AG04449 (cell line): ENCODE measurements around the gene ITGB8.

Experiments used
- CTCF ChIA-PET: fragments of 350-600 bp; formaldehyde crosslinking; extraction: SDS; loops from one replicate; lab custom pipeline; 2021; ENCODE audit warnings: antibody characterized with exemption; lab: Yijun Ruan, JAX
- POLR2A ChIA-PET: fragments of 400-600, 350-600 bp; formaldehyde crosslinking; extraction: SDS; loops from one replicate; lab custom pipeline; 2020; ENCODE audit warnings: antibody characterized with exemption, inconsistent platforms; lab: Yijun Ruan, JAX
- DNase-seq: peaks from one replicate; pipeline ENCODE4 v3.0.0-alpha.2; 2010; ENCODE audit warnings: low read depth, low spot score
- H3K4me3 ChIP-seq: 2 replicates; pipeline ENCODE4 v1.5.1; 2011; ENCODE audit warnings: low read depth, mild to moderate bottlenecking, control low read depth, low read length
- TF ChIP-seq, protein P1 (sequence below): IDR thresholded peaks from one replicate; pipeline ENCODE4 v1.5.1; 2011; ENCODE audit warnings: mild to moderate bottlenecking, moderate library complexity, low read length, control low read depth, inconsistent platforms; ENCODE audit not compliant: insufficient read depth; ENCODE audit errors: missing control alignments

Gene ITGB8

DNA sequence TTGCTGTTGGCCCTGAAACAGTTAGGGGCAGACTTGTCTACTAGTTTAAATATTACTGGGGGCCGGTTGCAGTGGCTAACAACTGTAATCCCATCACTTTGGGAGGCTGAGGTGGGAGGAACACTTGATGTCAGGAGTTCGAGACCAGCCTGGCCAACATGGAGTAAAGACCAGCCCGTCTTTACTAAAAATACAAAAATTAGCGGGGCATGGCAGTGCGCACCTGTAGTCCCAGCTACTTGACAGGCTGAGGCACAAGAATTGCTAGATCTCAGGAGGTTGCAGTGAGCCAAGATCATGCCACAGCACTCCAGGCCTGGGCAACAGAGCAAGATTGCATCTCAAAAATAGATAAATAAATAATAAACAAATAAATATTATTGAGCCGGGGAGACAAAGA, 7.6 kb downstream of the ITGB8 start:
- TF ChIP-seq, protein P1, sequence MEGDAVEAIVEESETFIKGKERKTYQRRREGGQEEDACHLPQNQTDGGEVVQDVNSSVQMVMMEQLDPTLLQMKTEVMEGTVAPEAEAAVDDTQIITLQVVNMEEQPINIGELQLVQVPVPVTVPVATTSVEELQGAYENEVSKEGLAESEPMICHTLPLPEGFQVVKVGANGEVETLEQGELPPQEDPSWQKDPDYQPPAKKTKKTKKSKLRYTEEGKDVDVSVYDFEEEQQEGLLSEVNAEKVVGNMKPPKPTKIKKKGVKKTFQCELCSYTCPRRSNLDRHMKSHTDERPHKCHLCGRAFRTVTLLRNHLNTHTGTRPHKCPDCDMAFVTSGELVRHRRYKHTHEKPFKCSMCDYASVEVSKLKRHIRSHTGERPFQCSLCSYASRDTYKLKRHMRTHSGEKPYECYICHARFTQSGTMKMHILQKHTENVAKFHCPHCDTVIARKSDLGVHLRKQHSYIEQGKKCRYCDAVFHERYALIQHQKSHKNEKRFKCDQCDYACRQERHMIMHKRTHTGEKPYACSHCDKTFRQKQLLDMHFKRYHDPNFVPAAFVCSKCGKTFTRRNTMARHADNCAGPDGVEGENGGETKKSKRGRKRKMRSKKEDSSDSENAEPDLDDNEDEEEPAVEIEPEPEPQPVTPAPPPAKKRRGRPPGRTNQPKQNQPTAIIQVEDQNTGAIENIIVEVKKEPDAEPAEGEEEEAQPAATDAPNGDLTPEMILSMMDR = no peak
- no peak overlapping the region for H3K4me3 ChIP-seq
- ChIA-PET CTCF (no interaction called here), POLR2A (no interaction called here)
- DNase-seq = no peak

DNA sequence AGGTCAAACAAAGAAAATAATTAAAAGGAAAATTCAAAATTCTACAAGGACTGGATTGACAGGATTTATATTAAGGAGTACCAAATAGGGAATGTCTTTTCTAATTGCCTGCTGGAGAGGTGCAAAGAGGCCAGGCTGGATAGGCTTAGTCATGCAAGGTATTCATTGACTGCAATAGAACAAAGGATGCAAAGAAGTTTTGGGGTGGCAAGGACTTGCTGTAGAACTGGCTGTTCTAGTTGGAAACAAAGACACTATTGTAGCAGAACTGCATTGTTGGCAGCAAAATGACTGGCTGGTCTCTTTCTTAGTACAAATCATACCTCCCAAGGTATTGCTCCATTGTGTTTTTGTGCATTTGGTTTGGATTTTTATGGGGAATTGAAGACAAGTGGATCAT, 10.1 kb downstream of the ITGB8 start:
- H3K4me3 ChIP-seq = no peak overlapping the region
- POLR2A ChIA-PET = no interaction called here
- CTCF ChIA-PET = no interaction called here
- TF ChIP-seq, protein P1 = no peak
- no peak for DNase-seq

DNA sequence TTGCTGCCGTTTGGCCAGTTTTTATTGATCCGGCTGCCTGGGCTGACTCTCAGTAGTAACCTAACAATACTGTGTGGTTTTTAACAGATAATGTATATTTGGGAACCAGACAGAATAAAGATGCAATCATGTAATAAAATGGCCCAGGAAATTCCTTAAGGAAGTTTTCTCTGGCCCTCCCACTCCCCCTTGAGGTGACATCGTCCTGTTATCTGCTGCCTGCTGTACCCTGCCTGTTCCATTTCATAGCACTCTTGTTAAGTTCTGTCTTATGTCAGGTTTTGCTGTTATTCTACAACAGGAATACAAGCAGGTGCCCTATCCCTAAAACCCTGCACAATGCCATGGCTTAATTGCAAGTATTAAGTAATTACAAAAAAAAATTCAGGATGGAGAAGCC, 12.5 kb downstream of the ITGB8 start:
- ChIA-PET CTCF (no interaction called here), POLR2A (no interaction called here)
- no peak overlapping the region for H3K4me3 ChIP-seq
- TF ChIP-seq, protein P1 = peak; percentile 8
- no peak for DNase-seq

DNA sequence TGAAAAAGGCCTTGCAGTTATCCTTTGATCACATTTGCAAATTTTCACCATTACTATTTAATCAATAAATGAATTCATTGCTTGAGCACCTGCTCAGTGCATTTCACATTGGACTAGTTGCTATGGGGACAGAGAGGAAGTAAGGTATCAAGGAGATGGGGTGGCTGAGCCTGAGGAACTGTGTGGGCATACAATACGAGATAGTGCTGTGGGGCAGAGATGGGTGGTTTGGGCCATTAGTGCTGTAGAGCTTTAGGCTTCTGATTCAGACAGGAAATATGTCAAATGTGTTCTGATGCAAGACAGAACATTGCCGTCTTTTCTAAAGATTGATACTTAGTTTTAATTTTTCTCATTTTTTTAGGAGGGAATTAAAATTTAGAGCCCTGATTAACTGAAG, 13.2 kb downstream of the ITGB8 start:
- CTCF ChIA-PET = no interaction called here

DNA sequence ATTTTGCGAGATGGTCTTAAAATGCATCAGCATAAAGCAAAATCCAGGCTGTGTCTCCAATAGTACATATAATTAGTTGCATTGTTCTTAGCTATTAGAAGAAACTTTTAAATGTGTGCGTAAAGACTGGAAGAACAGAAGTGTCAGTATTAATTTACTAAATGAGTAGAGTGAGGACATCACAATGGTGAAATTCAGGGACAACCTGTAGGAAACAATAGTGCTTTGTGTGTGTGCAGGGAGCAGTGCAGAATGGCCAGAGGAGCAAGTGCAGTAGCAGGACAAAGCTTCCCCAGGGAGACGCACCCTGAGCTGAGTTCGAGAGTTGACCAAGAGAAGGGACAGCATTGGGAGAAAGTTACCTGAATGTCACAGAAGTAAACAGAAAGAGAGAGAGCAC, 13.7 kb downstream of the ITGB8 start:
- no peak for DNase-seq
- TF ChIP-seq, protein P1 = no peak
- ChIA-PET CTCF (no interaction called here), POLR2A (no interaction called here)
- H3K4me3 ChIP-seq = no peak overlapping the region

More for the DNA sequence above, 13.2 kb downstream of the ITGB8 start:
- DNase-seq = no peak
- TF ChIP-seq, protein P1 = no peak
- POLR2A ChIA-PET = no interaction called here
- no peak overlapping the region for H3K4me3 ChIP-seq

DNA sequence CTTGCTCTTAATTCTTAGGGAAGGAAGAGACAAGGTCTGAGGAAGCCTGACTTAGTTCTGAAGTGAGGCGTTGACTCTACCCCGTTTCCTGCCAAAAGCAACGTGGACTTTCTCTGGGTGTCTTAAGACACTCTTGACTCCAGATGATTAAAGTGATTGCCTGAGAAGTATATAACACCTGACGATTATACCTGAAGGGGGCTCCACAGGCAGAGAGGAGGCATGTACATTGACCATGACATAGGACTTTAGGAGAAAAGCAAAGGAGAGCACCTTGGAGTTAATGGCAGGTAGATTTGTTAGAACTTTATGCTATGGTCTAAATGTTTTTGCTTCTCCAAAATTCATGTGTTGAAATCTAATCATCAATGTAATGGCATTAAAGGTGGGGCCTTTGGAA, 15.9 kb downstream of the ITGB8 start:
- no peak for DNase-seq
- ChIA-PET CTCF (no interaction called here), POLR2A (no interaction called here)
- no peak overlapping the region for H3K4me3 ChIP-seq
- TF ChIP-seq, protein P1 = no peak

DNA sequence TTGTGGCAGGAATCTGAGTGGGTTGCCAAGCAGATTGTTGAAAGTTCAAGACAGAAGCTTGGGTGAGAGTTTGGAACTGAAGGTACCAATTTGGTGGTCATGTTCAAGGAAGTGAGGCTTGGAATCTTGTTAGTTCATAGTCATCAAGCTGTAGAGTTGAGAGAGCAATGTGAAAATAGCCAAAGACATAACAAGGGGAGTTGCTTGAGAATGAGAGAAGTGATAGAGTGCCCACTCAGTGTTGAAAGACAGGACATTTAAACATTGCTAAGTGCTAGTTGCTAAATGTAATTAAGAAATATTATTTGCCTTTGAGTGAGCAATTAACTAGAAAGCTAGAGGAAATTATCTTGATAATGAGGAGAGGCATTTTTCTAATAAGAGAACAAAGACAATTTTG, 17.0 kb downstream of the ITGB8 start:
- ChIA-PET POLR2A (no interaction called here), CTCF (no interaction called here)
- TF ChIP-seq, protein P1 = no peak
- DNase-seq = no peak
- no peak overlapping the region for H3K4me3 ChIP-seq
